ENCODE results near the gene VTN. TPM values are rescaled to one million over a fixed set of nuclear protein-coding genes. Genes with fewer than 3 reads are reported as not detected.

Gene VTN
- total and polyA plus RNA-seq, 2 experiments from 2014 or later: 0.16 TPM; not detected in 1

GRCh38 chr17:28404461-28404811, 34.3 kb upstream of the VTN start:
- Mint-ChIP-seq H3K9me3 (no peaks in the 10 kb centered on the region; the same call in 2 of the 3 replicates), H3K4me1 (peaks cover 67% of the 10 kb centered on the region), H3K4me3 (peak overlapping the region; percentile 77; the same call in 2 of the 3 replicates), H3K36me3 (ENCODE audit: low read depth) (peaks cover 16% of the 10 kb centered on the region), H3K27ac (no peak overlapping the region), H3K27me3 (ENCODE audit: insufficient read depth, low read depth, poor library complexity) (peaks cover 32% of the 10 kb centered on the region)
- no peak overlapping the region for H3K4me3 ChIP-seq
- no peaks in the 10 kb centered on the region for H3K79me2 ChIP-seq (replicated peaks; ENCODE audit: insufficient read depth)
- peak overlapping the region; percentile 92 for H3K4me2 ChIP-seq
- H4K20me1 ChIP-seq (replicated peaks; ENCODE audit: insufficient read depth): no peaks in the 10 kb centered on the region
- H3K4me1 ChIP-seq (ENCODE audit: insufficient read depth): peaks cover 72% of the 10 kb centered on the region
- H3K9me2 ChIP-seq (ENCODE audit: insufficient read depth): no peaks in the 10 kb centered on the region
- no peak overlapping the region for H3K27ac ChIP-seq (ENCODE audit: low read depth)
- ATAC-seq (no peak), DNase-seq (ENCODE audit: low spot score) (no peak)
- peaks cover 17% of the 10 kb centered on the region for H3F3A ChIP-seq (replicated peaks; ENCODE audit: low read depth)
- no peak overlapping the region for H2AFZ ChIP-seq
- H3K36me3 ChIP-seq (ENCODE audit: insufficient read depth): no peaks in the 10 kb centered on the region
- peaks cover 16% of the 10 kb centered on the region for H3K27me3 ChIP-seq (ENCODE audit: insufficient read depth)
- no peak for TF ChIP-seq CREB1 (CRISPR knock-in tag; IDR thresholded peaks at IDR 0.05; ENCODE audit: low read depth)
- TF ChIP-seq STAT1 (IDR thresholded peaks at IDR 0.05; ENCODE audit: unreplicated experiment): no peak
- TF ChIP-seq, protein P1, sequence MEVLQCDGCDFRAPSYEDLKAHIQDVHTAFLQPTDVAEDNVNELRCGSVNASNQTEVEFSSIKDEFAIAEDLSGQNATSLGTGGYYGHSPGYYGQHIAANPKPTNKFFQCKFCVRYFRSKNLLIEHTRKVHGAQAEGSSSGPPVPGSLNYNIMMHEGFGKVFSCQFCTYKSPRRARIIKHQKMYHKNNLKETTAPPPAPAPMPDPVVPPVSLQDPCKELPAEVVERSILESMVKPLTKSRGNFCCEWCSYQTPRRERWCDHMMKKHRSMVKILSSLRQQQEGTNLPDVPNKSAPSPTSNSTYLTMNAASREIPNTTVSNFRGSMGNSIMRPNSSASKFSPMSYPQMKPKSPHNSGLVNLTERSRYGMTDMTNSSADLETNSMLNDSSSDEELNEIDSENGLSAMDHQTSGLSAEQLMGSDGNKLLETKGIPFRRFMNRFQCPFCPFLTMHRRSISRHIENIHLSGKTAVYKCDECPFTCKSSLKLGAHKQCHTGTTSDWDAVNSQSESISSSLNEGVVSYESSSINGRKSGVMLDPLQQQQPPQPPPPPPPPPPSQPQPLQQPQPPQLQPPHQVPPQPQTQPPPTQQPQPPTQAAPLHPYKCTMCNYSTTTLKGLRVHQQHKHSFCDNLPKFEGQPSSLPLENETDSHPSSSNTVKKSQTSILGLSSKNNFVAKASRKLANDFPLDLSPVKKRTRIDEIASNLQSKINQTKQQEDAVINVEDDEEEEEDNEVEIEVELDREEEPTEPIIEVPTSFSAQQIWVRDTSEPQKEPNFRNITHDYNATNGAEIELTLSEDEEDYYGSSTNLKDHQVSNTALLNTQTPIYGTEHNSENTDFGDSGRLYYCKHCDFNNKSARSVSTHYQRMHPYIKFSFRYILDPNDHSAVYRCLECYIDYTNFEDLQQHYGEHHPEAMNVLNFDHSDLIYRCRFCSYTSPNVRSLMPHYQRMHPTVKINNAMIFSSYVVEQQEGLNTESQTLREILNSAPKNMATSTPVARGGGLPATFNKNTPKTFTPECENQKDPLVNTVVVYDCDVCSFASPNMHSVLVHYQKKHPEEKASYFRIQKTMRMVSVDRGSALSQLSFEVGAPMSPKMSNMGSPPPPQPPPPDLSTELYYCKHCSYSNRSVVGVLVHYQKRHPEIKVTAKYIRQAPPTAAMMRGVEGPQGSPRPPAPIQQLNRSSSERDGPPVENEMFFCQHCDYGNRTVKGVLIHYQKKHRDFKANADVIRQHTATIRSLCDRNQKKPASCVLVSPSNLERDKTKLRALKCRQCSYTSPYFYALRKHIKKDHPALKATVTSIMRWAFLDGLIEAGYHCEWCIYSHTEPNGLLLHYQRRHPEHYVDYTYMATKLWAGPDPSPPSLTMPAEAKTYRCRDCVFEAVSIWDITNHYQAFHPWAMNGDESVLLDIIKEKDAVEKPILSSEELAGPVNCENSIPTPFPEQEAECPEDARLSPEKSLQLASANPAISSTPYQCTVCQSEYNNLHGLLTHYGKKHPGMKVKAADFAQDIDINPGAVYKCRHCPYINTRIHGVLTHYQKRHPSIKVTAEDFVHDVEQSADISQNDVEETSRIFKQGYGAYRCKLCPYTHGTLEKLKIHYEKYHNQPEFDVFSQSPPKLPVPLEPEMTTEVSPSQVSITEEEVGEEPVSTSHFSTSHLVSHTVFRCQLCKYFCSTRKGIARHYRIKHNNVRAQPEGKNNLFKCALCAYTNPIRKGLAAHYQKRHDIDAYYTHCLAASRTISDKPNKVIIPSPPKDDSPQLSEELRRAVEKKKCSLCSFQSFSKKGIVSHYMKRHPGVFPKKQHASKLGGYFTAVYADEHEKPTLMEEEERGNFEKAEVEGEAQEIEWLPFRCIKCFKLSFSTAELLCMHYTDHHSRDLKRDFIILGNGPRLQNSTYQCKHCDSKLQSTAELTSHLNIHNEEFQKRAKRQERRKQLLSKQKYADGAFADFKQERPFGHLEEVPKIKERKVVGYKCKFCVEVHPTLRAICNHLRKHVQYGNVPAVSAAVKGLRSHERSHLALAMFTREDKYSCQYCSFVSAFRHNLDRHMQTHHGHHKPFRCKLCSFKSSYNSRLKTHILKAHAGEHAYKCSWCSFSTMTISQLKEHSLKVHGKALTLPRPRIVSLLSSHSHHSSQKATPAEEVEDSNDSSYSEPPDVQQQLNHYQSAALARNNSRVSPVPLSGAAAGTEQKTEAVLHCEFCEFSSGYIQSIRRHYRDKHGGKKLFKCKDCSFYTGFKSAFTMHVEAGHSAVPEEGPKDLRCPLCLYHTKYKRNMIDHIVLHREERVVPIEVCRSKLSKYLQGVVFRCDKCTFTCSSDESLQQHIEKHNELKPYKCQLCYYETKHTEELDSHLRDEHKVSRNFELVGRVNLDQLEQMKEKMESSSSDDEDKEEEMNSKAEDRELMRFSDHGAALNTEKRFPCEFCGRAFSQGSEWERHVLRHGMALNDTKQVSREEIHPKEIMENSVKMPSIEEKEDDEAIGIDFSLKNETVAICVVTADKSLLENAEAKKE (CRISPR knock-in tag; IDR thresholded peaks at IDR 0.05): no peak

DNA sequence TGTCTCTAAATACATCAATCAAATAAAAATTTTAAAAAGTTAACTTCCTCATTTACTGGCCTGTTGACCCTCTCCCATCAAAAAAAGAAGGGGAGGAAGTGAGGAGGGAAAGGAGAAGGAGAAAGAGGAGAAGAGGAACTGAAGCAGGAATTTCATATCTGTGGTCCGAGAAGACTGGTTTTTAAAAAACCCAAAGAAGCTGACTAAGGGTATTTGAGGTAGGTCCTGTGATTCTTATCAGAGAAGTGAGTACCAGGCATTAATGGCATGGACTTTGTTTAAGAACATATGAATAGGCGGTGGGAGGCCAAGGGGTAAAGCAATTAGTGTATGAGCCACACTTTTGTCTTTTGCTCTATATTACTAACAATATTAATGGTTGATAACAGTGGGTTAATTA, 33.9 kb upstream of the VTN start:
- no peaks in the 10 kb centered on the region for H3K36me3 ChIP-seq (ENCODE audit: insufficient read depth)
- no peak overlapping the region for H2AFZ ChIP-seq
- H3K27ac ChIP-seq (ENCODE audit: low read depth): no peak overlapping the region
- H3K9me2 ChIP-seq (ENCODE audit: insufficient read depth): no peaks in the 10 kb centered on the region
- Mint-ChIP-seq H3K36me3 (ENCODE audit: low read depth) (peaks cover 16% of the 10 kb centered on the region), H3K27ac (no peak overlapping the region), H3K9me3 (no peaks in the 10 kb centered on the region; the same call in 2 of the 3 replicates), H3K27me3 (ENCODE audit: insufficient read depth, low read depth, poor library complexity) (peaks cover 32% of the 10 kb centered on the region), H3K4me3 (peak overlapping the region; percentile 77; the same call in 1 of the 3 replicates), H3K4me1 (peaks cover 66% of the 10 kb centered on the region)
- no peak overlapping the region for H3K4me3 ChIP-seq
- no peaks in the 10 kb centered on the region for H3K79me2 ChIP-seq (replicated peaks; ENCODE audit: insufficient read depth)
- peak overlapping the region; percentile 92; the same call in 1 of the 2 replicates for H3K4me2 ChIP-seq
- no peak for ATAC-seq
- peaks cover 17% of the 10 kb centered on the region for H3F3A ChIP-seq (replicated peaks; ENCODE audit: low read depth)
- no peak for DNase-seq (ENCODE audit: low spot score)
- peaks cover 16% of the 10 kb centered on the region for H3K27me3 ChIP-seq (ENCODE audit: insufficient read depth)
- H3K4me1 ChIP-seq (ENCODE audit: insufficient read depth): peaks cover 68% of the 10 kb centered on the region
- H4K20me1 ChIP-seq (replicated peaks; ENCODE audit: insufficient read depth): no peaks in the 10 kb centered on the region
- TF ChIP-seq, protein P2, sequence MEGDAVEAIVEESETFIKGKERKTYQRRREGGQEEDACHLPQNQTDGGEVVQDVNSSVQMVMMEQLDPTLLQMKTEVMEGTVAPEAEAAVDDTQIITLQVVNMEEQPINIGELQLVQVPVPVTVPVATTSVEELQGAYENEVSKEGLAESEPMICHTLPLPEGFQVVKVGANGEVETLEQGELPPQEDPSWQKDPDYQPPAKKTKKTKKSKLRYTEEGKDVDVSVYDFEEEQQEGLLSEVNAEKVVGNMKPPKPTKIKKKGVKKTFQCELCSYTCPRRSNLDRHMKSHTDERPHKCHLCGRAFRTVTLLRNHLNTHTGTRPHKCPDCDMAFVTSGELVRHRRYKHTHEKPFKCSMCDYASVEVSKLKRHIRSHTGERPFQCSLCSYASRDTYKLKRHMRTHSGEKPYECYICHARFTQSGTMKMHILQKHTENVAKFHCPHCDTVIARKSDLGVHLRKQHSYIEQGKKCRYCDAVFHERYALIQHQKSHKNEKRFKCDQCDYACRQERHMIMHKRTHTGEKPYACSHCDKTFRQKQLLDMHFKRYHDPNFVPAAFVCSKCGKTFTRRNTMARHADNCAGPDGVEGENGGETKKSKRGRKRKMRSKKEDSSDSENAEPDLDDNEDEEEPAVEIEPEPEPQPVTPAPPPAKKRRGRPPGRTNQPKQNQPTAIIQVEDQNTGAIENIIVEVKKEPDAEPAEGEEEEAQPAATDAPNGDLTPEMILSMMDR (conservative IDR thresholded peaks at IDR 0.05; ENCODE audit: low read depth in 2 of 2): no peak
- no peak for TF ChIP-seq JUNB (IDR thresholded peaks at IDR 0.05; ENCODE audit: unreplicated experiment)
- no peak for TF ChIP-seq POLR2AphosphoS5 (IDR thresholded peaks at IDR 0.05; ENCODE audit: low read depth)

Data from GM23338 (cell line).